Transverse colon (tissue), 4 donors: ENCODE measurements around the gene SHROOM3. TPM values are rescaled to one million over a fixed set of nuclear protein-coding genes. Genes with fewer than 3 reads are reported as not detected.
A peak's percentile ranks its signal among the peaks of the same experiment; 100 is the strongest.

ENCODE experiments used
- DNase-seq: peaks from one replicate; pipeline ENCODE4 v3.0.0-alpha.2; 2019
- H3K27ac ChIP-seq, 4 donors: fragments of 200-600 bp; sonication (generic); 2 replicates each; pipeline ENCODE4 v1.5.1; 2016 to 2018; ENCODE audit warnings: inconsistent platforms in 4 of 4
- H3K27me3 ChIP-seq: fragments of 200-600 bp; sonication (generic); 2 replicates; pipeline ENCODE4 v1.5.1; 2017; ENCODE audit warnings: inconsistent platforms
- H3K36me3 ChIP-seq, 4 donors: fragments of 200-600 bp; sonication (generic); 2 replicates each; pipeline ENCODE4 v1.5.1; 2017 to 2019; ENCODE audit warnings: inconsistent platforms in 4 of 4
- H3K4me1 ChIP-seq, 4 donors: fragments of 200-600 bp; sonication (generic); 2 replicates each; pipeline ENCODE4 v1.5.1; 2017 to 2020; ENCODE audit warnings: inconsistent platforms in 4 of 4
- H3K4me3 ChIP-seq, 4 donors: fragments of 200-600 bp; sonication (generic); 1 replicate in 1 of 4; 2 replicates in 3 of 4; pipeline versions ENCODE4 v1.5.1 to v1.6.1; 2017 to 2019; ENCODE audit warnings: inconsistent platforms in 4 of 4
- H3K9me3 ChIP-seq, 2 donors: fragments of 200-600 bp; sonication (generic); 2 replicates each; pipeline ENCODE4 v1.5.1; 2017 to 2019; ENCODE audit warnings: inconsistent platforms in 2 of 2
- EP300 ChIP-seq: sonication (generic); formaldehyde crosslinking; IDR thresholded peaks from one replicate; pipeline ENCODE4 v1.6.1; 2017; ENCODE audit warnings: antibody characterized with exemption, low read depth
- POLR2A ChIP-seq: fragments of 450-650 bp; IDR thresholded peaks from one replicate; pipeline ENCODE4 v1.6.1; 2016; ENCODE audit warnings: antibody characterized with exemption, mild to moderate bottlenecking, moderate library complexity
- POLR2AphosphoS5 ChIP-seq, 3 donors: sonication (generic); formaldehyde crosslinking; IDR thresholded peaks; one replicate each; pipeline ENCODE4 v1.6.1; 2016; ENCODE audit warnings: antibody characterized with exemption in 3 of 3
- WGBS, 2 donors: methylation state at CpG; one replicate each; pipeline ENCODE4 v1.1.5; 2018; ENCODE audit warnings: low coverage in 1 of 2; 5-methylcytosine and 5-hydroxymethylcytosine counted together
- in situ Hi-C, 4 donors: fragments of 200-750 bp; cut with MboI; loops; one replicate each; pipeline versions ENCODE4 v1.15.0 to v1.15.1; 2017; ENCODE audit warnings: low sequenced_read_pairs in 3 of 4, low pct_ligation_motif_present in 1 of 4, low pct_unique_long_range_greater_than_20kb in 1 of 4
- intact Hi-C: fragments of 100-400 bp; cut with DNase I; formaldehyde crosslinking; loops from one replicate; pipeline ENCODE4 v1.15.1; 2023; ENCODE audit warnings: low total_unique reads
- total RNA-seq, 4 donors: library from RNA; depleted of rRNA; stranded (reverse); fragments of >200 nt; gene quantifications; one replicate each; pipeline ENCODE4 v1.1.0, GENCODE V29; 2016
- TF ChIP-seq, protein P1 (sequence below), 5 experiments: fragments of 200-600 bp in 3 of 5; fragments of 450-650 bp in 2 of 5; sonication (generic) in 3 of 5; IDR thresholded peaks; 1 replicate in 2 of 5; 2 replicates in 3 of 5; pipeline ENCODE4 v1.5.1; 2016 to 2017; ENCODE audit warnings: antibody characterized with exemption in 5 of 5, inconsistent platforms in 3 of 5, mild to moderate bottlenecking in 2 of 5, moderate library complexity in 1 of 5

The SHROOM3 gene
- total RNA-seq, 4 donors from 2014 or later = 182 to 456 (median 437) TPM

DNA sequence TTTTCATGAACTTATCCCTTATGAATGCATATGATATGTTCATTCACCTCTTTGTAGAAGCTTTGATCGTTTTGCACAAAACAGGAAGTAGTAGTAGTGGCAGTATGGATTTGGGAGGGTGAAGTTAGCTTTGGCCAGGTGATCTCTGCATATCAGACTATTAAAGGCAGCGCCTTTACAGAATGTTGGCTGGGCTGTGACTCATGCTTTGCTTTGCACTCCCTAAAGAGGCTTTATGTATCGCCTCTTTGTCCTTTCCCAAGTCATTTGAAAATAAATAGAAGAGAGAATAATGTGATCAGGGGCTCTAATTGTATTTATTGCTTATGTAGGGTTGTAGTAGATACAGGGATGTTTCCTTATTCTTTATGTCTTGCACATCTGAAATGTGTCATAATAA is 50.4 kb downstream of the SHROOM3 start:
- 11 to 27% methylated on average over 2 to 3 of the region's 3 CpGs for WGBS, 2 donors
- in situ Hi-C loops = no loop called here
- TF ChIP-seq, protein P1, sequence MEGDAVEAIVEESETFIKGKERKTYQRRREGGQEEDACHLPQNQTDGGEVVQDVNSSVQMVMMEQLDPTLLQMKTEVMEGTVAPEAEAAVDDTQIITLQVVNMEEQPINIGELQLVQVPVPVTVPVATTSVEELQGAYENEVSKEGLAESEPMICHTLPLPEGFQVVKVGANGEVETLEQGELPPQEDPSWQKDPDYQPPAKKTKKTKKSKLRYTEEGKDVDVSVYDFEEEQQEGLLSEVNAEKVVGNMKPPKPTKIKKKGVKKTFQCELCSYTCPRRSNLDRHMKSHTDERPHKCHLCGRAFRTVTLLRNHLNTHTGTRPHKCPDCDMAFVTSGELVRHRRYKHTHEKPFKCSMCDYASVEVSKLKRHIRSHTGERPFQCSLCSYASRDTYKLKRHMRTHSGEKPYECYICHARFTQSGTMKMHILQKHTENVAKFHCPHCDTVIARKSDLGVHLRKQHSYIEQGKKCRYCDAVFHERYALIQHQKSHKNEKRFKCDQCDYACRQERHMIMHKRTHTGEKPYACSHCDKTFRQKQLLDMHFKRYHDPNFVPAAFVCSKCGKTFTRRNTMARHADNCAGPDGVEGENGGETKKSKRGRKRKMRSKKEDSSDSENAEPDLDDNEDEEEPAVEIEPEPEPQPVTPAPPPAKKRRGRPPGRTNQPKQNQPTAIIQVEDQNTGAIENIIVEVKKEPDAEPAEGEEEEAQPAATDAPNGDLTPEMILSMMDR (IDR thresholded peaks at IDR 0.05) = no peak
- no peak for TF ChIP-seq POLR2AphosphoS5 (IDR thresholded peaks at IDR 0.05)
- TF ChIP-seq EP300 = no peak
- TF ChIP-seq POLR2A = no peak
- peaks cover 0 to 7% (median 0%) of the 10 kb centered on the region in 4 donors for H3K4me1 ChIP-seq
- peak; percentile 21 for DNase-seq
- H3K27me3 ChIP-seq = no peaks in the 10 kb centered on the region
- H3K36me3 ChIP-seq = no peaks in the 10 kb centered on the region
- no peak overlapping the region for H3K27ac ChIP-seq
- H3K9me3 ChIP-seq = no peaks in the 10 kb centered on the region
- intact Hi-C loops = no loop called here
- no peak overlapping the region for H3K4me3 ChIP-seq

DNA sequence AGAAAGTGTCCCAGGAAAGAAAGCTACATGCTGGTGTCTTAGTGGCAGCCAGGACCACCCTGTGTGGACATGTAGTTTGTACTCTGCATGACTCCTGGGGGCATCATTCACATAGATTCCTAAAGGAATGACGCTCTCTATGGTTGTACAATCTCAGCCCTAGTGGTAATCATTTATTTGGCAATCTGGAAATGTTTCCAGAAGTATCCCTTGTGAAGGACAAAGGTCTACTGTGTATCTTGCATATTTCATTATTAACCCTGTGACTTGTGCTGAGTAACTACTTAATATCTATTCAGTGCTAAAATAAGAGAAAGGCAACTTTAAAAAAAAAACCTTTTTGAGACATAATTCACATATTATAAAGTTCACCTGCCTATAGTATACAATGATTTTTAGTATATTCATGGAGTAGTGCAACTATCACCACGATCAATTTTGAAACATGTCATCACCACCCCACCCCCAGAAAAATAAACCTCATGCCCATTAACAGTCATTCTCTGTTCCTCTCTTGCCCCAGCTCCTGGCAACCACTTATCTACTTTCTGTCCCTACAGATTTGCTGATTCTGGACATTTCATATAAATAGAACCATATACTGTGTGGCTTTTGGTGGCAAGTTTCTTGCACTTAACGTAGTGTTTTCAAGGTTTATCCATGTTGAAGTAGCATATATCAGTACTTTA is 51.7 kb downstream of the SHROOM3 start:
- Histone ChIP-seq H3K9me3 (no peaks in the 10 kb centered on the region), H3K36me3 (no peaks in the 10 kb centered on the region), H3K27me3 (no peaks in the 10 kb centered on the region), H3K4me1 (peaks cover 0 to 7% (median 0%) of the 10 kb centered on the region in 4 donors), H3K27ac (no peak overlapping the region), H3K4me3 (no peak overlapping the region)
- intact Hi-C loops = no loop called here
- no peak for TF ChIP-seq POLR2AphosphoS5 (IDR thresholded peaks at IDR 0.05)
- no peak for TF ChIP-seq POLR2A
- no peak for TF ChIP-seq EP300
- TF ChIP-seq, protein P1 (IDR thresholded peaks at IDR 0.05) = no peak
- in situ Hi-C loops = no loop called here
- WGBS, 2 donors = 78 to 81% methylated on average over 3 of the region's 3 CpGs
- no peak for DNase-seq

DNA sequence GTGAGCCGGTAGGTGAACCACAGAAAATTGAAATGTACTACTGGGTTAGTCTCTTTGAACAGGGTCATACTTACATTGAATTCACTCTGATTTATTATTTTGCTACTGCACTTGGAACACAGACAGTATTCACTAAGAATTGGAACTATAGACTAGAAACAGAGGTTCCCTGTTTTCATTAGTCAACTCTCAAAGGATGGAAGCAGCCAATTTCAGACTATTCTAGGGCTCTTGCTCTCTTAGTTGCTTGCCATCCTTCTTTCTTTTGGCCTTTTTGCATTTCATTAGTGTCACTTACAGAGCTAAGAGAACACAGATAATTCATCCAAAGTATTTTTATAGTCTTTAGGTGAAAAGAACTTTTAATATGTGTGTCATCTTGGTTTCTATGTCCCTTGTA is 52.6 kb downstream of the SHROOM3 start:
- intact Hi-C loops (no loop called here), in situ Hi-C loops (no loop called here)
- 86 to 91% methylated on average over 1 of the region's 1 CpG for WGBS, 2 donors
- TF ChIP-seq, protein P1 (IDR thresholded peaks at IDR 0.05) = no peak
- TF ChIP-seq POLR2A (no peak), POLR2AphosphoS5 (IDR thresholded peaks at IDR 0.05) (no peak), EP300 (no peak)
- Histone ChIP-seq H3K4me3 (no peak overlapping the region), H3K27ac (no peak overlapping the region), H3K36me3 (no peaks in the 10 kb centered on the region), H3K9me3 (no peaks in the 10 kb centered on the region), H3K4me1 (peaks cover 0 to 7% (median 0%) of the 10 kb centered on the region in 4 donors), H3K27me3 (no peaks in the 10 kb centered on the region)
- DNase-seq = no peak

DNA sequence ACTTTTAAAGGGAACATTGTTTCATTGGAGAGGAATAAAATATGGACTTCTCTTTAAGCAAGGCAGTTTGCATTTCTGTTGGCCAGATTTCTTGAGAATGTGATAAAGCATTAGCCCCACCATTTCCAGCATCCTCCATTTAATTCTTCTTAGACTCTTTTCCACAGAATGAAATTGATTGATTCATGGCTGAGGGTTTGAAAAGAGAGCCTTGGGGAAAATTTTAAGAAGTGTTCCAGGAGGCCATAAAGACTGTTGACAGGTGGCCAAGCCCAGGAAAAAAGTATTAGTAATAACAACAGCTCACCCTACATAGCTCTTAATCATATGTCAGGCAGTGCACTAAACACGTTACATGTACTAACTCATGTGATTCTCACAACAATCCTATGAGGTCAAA is 53.4 kb downstream of the SHROOM3 start:
- Histone ChIP-seq H3K27me3 (no peaks in the 10 kb centered on the region), H3K27ac (peak overlapping the region in 1 of 4 donors; percentile 3), H3K4me1 (peaks cover 0 to 7% (median 0%) of the 10 kb centered on the region in 4 donors), H3K4me3 (no peak overlapping the region), H3K9me3 (no peaks in the 10 kb centered on the region), H3K36me3 (no peaks in the 10 kb centered on the region)
- no peak for DNase-seq
- no peak for TF ChIP-seq POLR2A
- TF ChIP-seq, protein P1 (IDR thresholded peaks at IDR 0.05) = no peak
- TF ChIP-seq EP300 = no peak
- no peak for TF ChIP-seq POLR2AphosphoS5 (IDR thresholded peaks at IDR 0.05)
- in situ Hi-C loops (no loop called here), intact Hi-C loops (no loop called here)
- 67 to 83% methylated on average over 1 of the region's 1 CpG for WGBS, 2 donors
